Mammary epithelial cell (primary cell): ENCODE results near the gene TRMU.

Experiments used
- EZH2 ChIP-seq: IDR thresholded peaks from 2 replicates; pipeline ENCODE4 v1.6.1; 2012; ENCODE audit warnings: low read length, inconsistent platforms, borderline replicate concordance
- TF ChIP-seq, protein P1 (sequence below), 2 donors: IDR thresholded peaks in 1 of 2; conservative IDR thresholded peaks in 1 of 2; 2 replicates each; pipeline ENCODE4 v1.5.1; 2011 to 2012; ENCODE audit warnings: inconsistent platforms in 2 of 2, low read length in 2 of 2, mild to moderate bottlenecking in 2 of 2, control low read depth in 1 of 2, low read depth in 1 of 2; ENCODE audit not compliant: insufficient read depth in 1 of 2; ENCODE audit errors: extremely low read depth in 1 of 2

DNA sequence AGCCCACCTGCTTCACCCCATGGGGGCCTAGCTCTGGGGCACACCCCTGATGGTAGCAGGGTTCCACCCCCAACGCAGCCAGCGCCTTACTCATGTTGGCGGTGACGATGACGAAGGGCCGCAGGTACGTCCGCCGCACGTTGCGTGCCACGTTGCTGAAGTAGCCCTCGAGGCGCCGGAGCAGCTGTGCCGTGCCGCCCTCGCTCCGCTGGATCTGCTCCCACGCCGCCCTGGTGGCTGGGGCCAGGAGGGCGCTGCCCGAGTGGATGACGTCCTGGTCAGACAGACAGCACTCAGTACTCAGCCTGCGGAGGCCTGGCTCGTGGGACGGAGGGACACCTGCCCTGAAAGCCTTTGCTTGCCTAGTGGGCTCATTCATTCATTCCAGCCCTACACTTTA is 50.8 kb downstream of the TRMU start:
- TF ChIP-seq, protein P1, sequence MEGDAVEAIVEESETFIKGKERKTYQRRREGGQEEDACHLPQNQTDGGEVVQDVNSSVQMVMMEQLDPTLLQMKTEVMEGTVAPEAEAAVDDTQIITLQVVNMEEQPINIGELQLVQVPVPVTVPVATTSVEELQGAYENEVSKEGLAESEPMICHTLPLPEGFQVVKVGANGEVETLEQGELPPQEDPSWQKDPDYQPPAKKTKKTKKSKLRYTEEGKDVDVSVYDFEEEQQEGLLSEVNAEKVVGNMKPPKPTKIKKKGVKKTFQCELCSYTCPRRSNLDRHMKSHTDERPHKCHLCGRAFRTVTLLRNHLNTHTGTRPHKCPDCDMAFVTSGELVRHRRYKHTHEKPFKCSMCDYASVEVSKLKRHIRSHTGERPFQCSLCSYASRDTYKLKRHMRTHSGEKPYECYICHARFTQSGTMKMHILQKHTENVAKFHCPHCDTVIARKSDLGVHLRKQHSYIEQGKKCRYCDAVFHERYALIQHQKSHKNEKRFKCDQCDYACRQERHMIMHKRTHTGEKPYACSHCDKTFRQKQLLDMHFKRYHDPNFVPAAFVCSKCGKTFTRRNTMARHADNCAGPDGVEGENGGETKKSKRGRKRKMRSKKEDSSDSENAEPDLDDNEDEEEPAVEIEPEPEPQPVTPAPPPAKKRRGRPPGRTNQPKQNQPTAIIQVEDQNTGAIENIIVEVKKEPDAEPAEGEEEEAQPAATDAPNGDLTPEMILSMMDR (conservative IDR thresholded peaks at IDR 0.05 in 1 of 2, IDR thresholded peaks at IDR 0.05 in 1 of 2; ENCODE audit: extremely low read depth in 1 of 2, insufficient read depth in 1 of 2, low read depth in 1 of 2, low read length in 2 of 2): no peak
- no peak for TF ChIP-seq EZH2
